ENCODE measurements around the gene CORO2B.

The CORO2B gene

DNA sequence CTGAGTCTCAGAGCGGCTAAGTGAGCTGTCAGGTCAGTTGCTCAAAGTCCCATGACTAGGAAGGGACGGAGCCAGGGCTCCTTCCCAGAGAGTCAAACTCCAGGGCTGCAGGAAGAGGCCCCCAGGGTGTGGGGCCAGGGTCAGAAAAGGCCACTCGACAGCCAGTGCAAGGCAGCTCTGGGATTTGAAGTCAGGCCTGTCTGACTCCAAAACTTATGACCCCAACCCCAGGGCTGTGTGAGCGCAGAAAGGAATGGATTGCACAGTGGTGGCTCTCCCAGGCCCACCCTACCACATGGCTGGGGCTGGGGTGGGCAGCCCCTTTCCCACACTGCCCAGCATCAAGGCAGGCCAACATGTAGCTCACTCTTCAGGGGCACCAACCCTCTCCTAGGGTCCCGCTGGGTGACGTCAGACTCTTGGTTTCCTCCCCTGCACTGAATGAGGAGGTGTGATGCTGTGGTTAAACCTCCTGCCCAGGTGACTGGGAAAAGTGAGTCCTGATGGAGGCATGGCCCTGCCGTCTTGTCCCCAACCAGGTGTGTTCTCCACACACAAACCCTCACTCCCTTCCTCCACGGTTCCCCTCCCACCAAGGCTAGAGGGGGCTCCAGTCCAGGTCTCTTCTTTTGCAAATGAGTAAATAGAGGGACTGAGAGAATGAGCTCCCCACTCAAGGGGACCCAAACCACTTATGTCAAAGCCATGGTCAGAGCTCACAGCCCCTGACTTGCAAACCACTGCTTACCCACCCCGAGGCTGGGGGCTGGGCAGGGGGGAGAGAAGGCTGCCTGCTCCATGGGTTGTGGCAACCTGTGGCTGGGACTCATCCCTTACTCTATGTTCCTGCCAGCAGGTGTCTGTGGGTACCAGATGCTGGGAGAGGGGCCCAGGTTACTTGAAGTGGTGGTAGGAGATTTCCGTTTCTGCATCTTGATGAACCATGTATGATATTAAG lies 23.8 kb upstream of the CORO2B start:
- no peak for DNase-seq (ENCODE audit: low read depth)

DNA sequence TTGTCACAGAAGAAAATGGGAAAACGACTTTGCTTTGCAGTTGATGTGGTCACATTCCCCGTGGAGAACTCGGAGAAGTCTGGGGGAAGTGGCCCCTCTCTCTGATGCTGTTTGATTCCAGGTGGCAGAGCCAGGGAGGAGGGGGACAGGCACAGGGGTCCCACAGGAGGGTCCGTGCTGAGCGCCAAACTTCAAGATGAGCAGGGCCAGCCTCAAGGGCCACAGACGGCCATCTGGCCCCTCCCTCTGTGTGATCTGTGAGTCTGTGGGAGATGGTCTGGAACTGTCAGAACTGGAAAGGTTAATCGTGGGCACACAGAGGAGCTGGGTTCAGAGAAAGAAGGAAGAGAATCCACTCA lies 23.1 kb upstream of the CORO2B start:
- DNase-seq (ENCODE audit: low read depth) = no peak

DNA sequence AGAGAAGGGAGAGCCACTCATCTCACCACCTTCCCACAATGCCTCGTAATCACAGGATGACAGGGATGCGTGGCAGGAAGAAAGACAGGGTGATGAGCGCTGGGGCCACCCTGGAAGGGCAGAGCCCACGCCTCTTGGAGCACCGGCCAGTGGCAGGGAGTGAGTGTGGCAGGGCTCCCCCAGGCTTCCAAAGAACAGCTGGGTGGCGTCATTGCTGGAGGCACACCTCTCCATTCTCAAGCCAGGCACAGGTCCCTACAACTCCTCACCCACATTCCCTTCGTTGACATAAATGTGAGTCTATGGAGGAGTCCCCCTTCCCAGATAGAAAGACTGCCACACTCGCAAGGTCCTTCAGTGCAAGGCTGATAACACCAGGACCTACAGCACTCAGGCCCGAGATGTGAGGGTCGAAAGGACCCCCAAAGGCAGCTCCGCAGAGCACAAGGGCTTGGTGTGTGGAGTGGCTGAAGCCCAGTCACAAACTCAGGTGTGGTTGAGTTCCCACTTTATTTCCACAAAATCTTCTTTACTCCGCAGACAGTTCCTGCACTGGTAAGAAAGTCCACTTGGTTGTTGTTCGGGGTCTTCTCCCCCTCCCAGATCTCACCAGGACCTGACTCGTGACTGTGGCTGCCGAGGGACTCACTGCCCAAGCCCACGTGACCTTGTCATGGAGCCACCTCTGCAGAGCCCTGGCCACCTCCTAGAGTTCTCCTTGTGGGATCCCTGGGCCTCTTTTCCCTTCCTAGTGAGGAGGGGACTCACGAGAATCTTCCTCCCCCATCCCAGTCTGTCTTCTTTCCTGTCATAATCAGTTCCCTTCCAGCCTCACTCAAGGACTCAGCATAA lies 22.4 kb upstream of the CORO2B start:
- DNase-seq (ENCODE audit: low read depth) = no peak

DNA sequence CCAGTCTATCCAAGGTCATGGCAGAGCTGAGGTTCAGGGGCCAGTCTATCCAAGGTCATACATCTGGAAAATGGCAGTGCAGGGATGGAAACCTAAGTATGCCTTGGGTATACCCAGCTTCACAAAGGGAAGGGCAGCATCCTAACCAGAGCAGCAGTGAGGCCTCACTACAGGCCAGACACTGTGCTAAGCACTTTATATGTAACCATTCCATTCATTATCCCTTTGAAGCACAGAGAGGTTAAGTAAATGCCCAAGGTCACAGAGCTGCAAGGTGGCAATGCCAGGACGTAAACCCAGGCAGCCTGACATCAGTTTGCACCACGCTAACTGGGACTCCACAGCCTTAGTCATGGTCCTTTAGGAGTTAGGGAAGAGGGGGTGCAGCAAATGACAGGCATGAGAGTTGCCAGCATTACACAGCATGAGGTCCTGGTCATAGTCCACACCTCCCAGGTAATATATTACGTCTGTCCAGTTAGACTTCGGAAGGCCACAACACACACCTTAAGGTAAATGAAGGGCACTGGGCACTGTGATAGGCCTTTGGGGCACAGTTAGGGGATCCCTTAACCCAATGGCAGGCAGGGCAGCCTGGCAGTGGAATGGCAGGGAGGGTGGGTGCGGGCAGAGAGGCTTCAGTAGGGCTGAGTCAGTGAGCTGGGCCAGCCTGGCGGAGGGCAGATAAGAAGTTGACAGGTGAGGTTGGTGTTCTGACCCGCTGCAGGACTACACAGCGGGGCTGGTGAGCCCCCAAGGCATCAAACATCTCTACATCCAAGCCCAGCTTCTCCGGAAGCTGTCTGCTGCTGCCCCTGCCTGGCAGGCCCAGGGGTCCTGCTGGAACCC lies 21.1 kb upstream of the CORO2B start:
- DNase-seq (ENCODE audit: low read depth) = no peak

GRCh38 chr15:68558318-68559305 lies 20.2 kb upstream of the CORO2B start:
- peak; percentile 18 for DNase-seq (ENCODE audit: low read depth)

- DNase-seq (ENCODE audit: low read depth) = peak; percentile 52
Measured at GRCh38 chr15:68559345-68560310, 19.2 kb upstream of the CORO2B start.

DNA sequence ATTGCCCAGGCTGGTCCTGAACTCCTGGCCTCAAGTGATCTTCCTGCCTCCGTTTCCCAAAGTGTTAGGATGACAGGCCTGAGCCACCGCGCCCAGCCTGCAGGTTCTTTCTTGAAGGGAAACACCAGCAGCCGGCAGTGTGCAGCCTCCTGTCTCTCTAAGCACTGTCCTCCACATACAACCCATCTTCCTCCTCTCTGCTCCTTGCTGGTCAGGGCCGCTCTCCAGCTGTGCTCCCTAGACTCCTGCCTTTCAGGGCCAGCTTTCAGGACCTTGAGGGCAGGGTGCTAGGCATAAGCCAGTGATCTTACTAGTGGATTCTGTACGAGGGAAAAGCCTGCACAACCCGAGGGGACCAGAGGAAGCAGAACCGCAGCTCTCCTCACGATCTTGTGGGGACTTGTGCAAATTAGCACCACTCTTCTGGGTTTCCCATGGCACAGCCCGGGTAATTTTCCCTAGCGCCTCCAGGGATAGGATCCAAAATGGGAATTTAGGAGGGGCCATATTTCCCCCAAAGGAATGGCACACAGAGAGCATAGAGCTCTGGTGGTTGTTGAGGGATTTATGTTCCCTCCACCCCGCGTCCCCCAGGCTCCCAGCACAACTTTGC lies 18.2 kb upstream of the CORO2B start:
- DNase-seq (ENCODE audit: low read depth) = no peak

- DNase-seq (ENCODE audit: low read depth) = no peak
Measured at GRCh38 chr15:68561171-68561900, 17.5 kb upstream of the CORO2B start.

DNA sequence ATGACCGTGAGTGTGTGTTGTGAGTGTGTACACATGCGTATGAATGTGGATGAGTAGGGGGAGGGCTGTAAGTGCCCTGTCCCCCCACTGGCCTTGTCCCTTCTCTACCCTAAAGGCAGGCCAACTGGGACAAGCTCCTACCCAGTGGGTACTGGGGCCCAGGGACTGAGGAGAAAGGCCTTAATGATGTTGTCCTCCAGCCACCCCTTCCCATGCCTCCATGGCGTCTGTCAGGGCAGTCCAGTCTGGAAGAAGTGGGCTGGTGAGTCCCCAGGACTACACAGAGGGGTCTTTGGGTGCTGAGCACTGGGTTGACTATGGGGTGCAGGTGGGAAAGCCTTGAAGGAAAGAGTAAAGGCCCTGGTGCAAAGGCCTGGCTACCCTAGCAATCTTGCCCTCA lies 16.9 kb upstream of the CORO2B start:
- no peak for DNase-seq (ENCODE audit: low read depth)

- DNase-seq (ENCODE audit: low read depth) = no peak
Measured at GRCh38 chr15:68564173-68564572, 14.6 kb upstream of the CORO2B start.

- DNase-seq (ENCODE audit: low read depth) = no peak
Measured at GRCh38 chr15:68565234-68565633, 13.6 kb upstream of the CORO2B start.

GRCh38 chr15:68565726-68566125 lies 13.1 kb upstream of the CORO2B start:
- no peak for DNase-seq (ENCODE audit: low read depth)

- DNase-seq (ENCODE audit: low read depth) = no peak
Measured at GRCh38 chr15:68566377-68566954, 12.3 kb upstream of the CORO2B start.

GRCh38 chr15:68567345-68567744 lies 11.4 kb upstream of the CORO2B start:
- DNase-seq (ENCODE audit: low read depth) = no peak

DNA sequence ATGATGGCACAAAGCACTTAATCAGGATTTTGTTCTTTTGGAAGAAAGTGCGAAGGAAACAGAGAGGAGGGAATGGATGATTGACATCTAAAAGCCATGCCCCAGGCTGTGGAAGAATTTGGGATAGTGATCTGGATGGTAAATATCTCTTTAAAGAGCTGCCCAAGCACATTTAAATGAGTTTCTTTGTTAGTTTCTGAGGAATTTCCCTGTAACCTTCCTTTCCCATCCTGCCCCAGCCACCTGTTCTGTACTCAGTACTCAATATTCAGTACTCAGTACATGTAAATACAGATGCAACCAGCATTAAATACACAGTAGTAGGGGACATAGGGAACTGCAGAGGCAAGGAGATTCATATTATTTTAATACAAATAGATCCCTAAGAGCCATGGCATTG lies 7.8 kb upstream of the CORO2B start:
- DNase-seq (ENCODE audit: low read depth) = no peak

DNA sequence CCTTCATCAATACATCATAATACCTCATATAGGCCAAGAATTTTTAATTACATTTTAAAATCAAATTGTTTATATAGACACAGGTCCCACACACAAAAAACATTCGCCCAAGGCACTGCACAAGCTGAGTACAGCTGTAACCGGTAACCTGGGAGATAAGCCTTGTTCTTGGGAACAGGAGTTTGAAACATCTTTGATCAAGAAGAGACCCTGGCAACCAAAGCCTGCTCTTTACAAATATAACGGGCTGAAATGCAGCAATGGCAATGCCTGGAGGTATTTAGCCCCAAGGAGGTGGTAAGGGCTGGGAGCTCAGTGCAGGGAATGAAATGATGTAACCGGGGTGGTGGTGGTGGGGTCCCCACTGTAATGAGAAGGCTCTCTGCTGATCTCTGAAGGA lies 7.2 kb upstream of the CORO2B start:
- no peak for DNase-seq (ENCODE audit: low read depth)

- DNase-seq (ENCODE audit: low read depth) = no peak
Measured at GRCh38 chr15:68572309-68572708, 6.5 kb upstream of the CORO2B start.

- DNase-seq (ENCODE audit: low read depth) = no peak
Measured at GRCh38 chr15:68572921-68573320, 5.9 kb upstream of the CORO2B start.

All from amniotic epithelial cell (primary cell).